Activated CD4-positive, alpha-beta T cell treated with anti-CD3 and anti-CD28 coated beads, Interleukin-2, amount 10 ng/mL, durations not matched to agents 24 days and 14 days (primary cell): ENCODE measurements around the gene MRPL12. TPM values are rescaled to one million over a fixed set of nuclear protein-coding genes. Genes with fewer than 3 reads are reported as not detected.

Source experiments
- DNase-seq: peaks from one replicate; pipeline ENCODE4 v3.0.0; 2022
- H3K27ac Mint-ChIP-seq: one replicate; pipeline ENCODE4 v1.8.0; 2022; ENCODE audit warnings: mild to moderate bottlenecking, mixed read lengths
- H3K27me3 Mint-ChIP-seq: one replicate; pipeline ENCODE4 v1.8.0; 2022; ENCODE audit warnings: mixed read lengths
- H3K36me3 Mint-ChIP-seq: one replicate; pipeline ENCODE4 v1.8.0; 2022; ENCODE audit warnings: low read depth, mild to moderate bottlenecking, mixed read lengths
- H3K4me1 Mint-ChIP-seq: one replicate; pipeline ENCODE4 v1.8.0; 2021; ENCODE audit warnings: mixed read lengths
- H3K4me3 Mint-ChIP-seq: one replicate; pipeline ENCODE4 v1.8.0; 2022; ENCODE audit warnings: mild to moderate bottlenecking, moderate library complexity, mixed read lengths
- H3K9me3 Mint-ChIP-seq: one replicate; pipeline ENCODE4 v1.8.0; 2021; ENCODE audit warnings: mixed read lengths
- intact Hi-C: fragments of 100-400 bp; cut with micrococcal nuclease; formaldehyde crosslinking; loops from one replicate; pipeline ENCODE4 v1.15.1; 2023
- total RNA-seq: library from RNA; stranded (reverse); gene quantifications from 2 replicates; pipeline ENCODE4 v1.2.3, GENCODE V29; 2022

MRPL12 gene
- 232 and 233 TPM in 2 replicates for total RNA-seq

- Mint-ChIP-seq H3K36me3 (peaks cover 66% of the 10 kb centered on the region), H3K4me1 (peaks cover 19% of the 10 kb centered on the region), H3K27me3 (no peaks in the 10 kb centered on the region), H3K27ac (peak within 1 kb of the TSS; percentile 98), H3K4me3 (peak within 1 kb of the TSS; percentile 97), H3K9me3 (no peaks in the 10 kb centered on the region)
- DNase-seq: peak; percentile 97
- intact Hi-C loops: loop anchor here (1.0 to 5.0 kb wide), 4 partner anchors 8 to 158 kb away; partner anchors contain the start of genes FAAP100, HGS and P4HB
Observed at GRCh38 chr17:81702934-81703746, at the start of gene MRPL12. Gene MRPL12, plus strand, starts transcription at chr17:81703367. Its CDS starts 135 bp downstream, at chr17:81703502.

- intact Hi-C loops: no loop called here
- Mint-ChIP-seq H3K27me3 (no peaks in the 10 kb centered on the region), H3K4me3 (no peak overlapping the region), H3K27ac (no peak overlapping the region), H3K4me1 (peaks cover 11% of the 10 kb centered on the region), H3K9me3 (no peaks in the 10 kb centered on the region), H3K36me3 (no peaks in the 10 kb centered on the region)
- DNase-seq: no peak
Observed at GRCh38 chr17:81655378-81656117, 47.6 kb upstream of the MRPL12 start.

- H3K27me3 Mint-ChIP-seq: no peaks in the 10 kb centered on the region
- intact Hi-C loops: no loop called here
- H3K36me3 Mint-ChIP-seq: no peaks in the 10 kb centered on the region
- H3K4me1 Mint-ChIP-seq: peaks cover 11% of the 10 kb centered on the region
- no peak within 1 kb of the TSS for H3K4me3 Mint-ChIP-seq
- no peaks in the 10 kb centered on the region for H3K9me3 Mint-ChIP-seq
- H3K27ac Mint-ChIP-seq: no peak within 1 kb of the TSS
- no peak for DNase-seq
Observed at GRCh38 chr17:81656118-81656743, 46.9 kb upstream of the MRPL12 start, which contains the start of gene PDE6G. Gene PDE6G, minus strand, starts transcription at chr17:81656542. Its CDS starts 3,237 bp downstream, at chr17:81653305.

GRCh38 chr17:81656835-81657234 lies 46.3 kb upstream of the MRPL12 start:
- Mint-ChIP-seq H3K4me1 (peaks cover 11% of the 10 kb centered on the region), H3K4me3 (no peak overlapping the region), H3K9me3 (no peaks in the 10 kb centered on the region), H3K27me3 (no peaks in the 10 kb centered on the region), H3K36me3 (no peaks in the 10 kb centered on the region), H3K27ac (no peak overlapping the region)
- intact Hi-C loops: no loop called here
- no peak for DNase-seq

GRCh38 chr17:81659038-81659437 lies 44.1 kb upstream of the MRPL12 start:
- no peaks in the 10 kb centered on the region for H3K27me3 Mint-ChIP-seq
- no peaks in the 10 kb centered on the region for H3K9me3 Mint-ChIP-seq
- no peak overlapping the region for H3K27ac Mint-ChIP-seq
- intact Hi-C loops: no loop called here
- no peak overlapping the region for H3K4me3 Mint-ChIP-seq
- DNase-seq: no peak
- H3K36me3 Mint-ChIP-seq: no peaks in the 10 kb centered on the region
- H3K4me1 Mint-ChIP-seq: peaks cover 13% of the 10 kb centered on the region

GRCh38 chr17:81660441-81660840 lies 42.7 kb upstream of the MRPL12 start:
- Mint-ChIP-seq H3K9me3 (no peaks in the 10 kb centered on the region), H3K4me3 (no peak overlapping the region), H3K36me3 (peaks cover 11% of the 10 kb centered on the region), H3K4me1 (peaks cover 20% of the 10 kb centered on the region), H3K27ac (no peak overlapping the region), H3K27me3 (no peaks in the 10 kb centered on the region)
- intact Hi-C loops: no loop called here
- no peak for DNase-seq

- H3K27ac Mint-ChIP-seq: no peak overlapping the region
- intact Hi-C loops: no loop called here
- DNase-seq: no peak
- H3K4me3 Mint-ChIP-seq: no peak overlapping the region
- peaks cover 21% of the 10 kb centered on the region for H3K36me3 Mint-ChIP-seq
- H3K27me3 Mint-ChIP-seq: no peaks in the 10 kb centered on the region
- H3K4me1 Mint-ChIP-seq: peaks cover 23% of the 10 kb centered on the region
- no peaks in the 10 kb centered on the region for H3K9me3 Mint-ChIP-seq
Observed at GRCh38 chr17:81662002-81662401, 41.2 kb upstream of the MRPL12 start.

GRCh38 chr17:81664051-81664470 lies 39.1 kb upstream of the MRPL12 start:
- Mint-ChIP-seq H3K4me3 (peak overlapping the region; percentile 51), H3K27ac (peak overlapping the region; percentile 71), H3K9me3 (no peaks in the 10 kb centered on the region), H3K4me1 (peaks cover 30% of the 10 kb centered on the region), H3K27me3 (no peaks in the 10 kb centered on the region), H3K36me3 (peaks cover 32% of the 10 kb centered on the region)
- DNase-seq: no peak
- intact Hi-C loops: no loop called here

GRCh38 chr17:81665205-81666091 lies 37.7 kb upstream of the MRPL12 start:
- H3K4me3 Mint-ChIP-seq: peak overlapping the region; percentile 93
- peak overlapping the region; percentile 97 for H3K27ac Mint-ChIP-seq
- peak; percentile 79 for DNase-seq
- H3K4me1 Mint-ChIP-seq: peaks cover 33% of the 10 kb centered on the region
- H3K27me3 Mint-ChIP-seq: no peaks in the 10 kb centered on the region
- no peaks in the 10 kb centered on the region for H3K9me3 Mint-ChIP-seq
- H3K36me3 Mint-ChIP-seq: peaks cover 44% of the 10 kb centered on the region
- intact Hi-C loops: loop anchor here (1.0 kb wide), 2 partner anchors 18 to 28 kb away; partner anchors contain the start of genes ARL16, NPLOC4 and TSPAN10

GRCh38 chr17:81666092-81666341 lies 37.1 kb upstream of the MRPL12 start:
- H3K27me3 Mint-ChIP-seq: no peaks in the 10 kb centered on the region
- peak overlapping the region; percentile 93 for H3K4me3 Mint-ChIP-seq
- H3K4me1 Mint-ChIP-seq: peaks cover 33% of the 10 kb centered on the region
- no peak for DNase-seq
- peak overlapping the region; percentile 97 for H3K27ac Mint-ChIP-seq
- H3K36me3 Mint-ChIP-seq: peaks cover 45% of the 10 kb centered on the region
- no peaks in the 10 kb centered on the region for H3K9me3 Mint-ChIP-seq
- intact Hi-C loops: loop anchor here (1.0 kb wide), 2 partner anchors 17 to 29 kb away; partner anchors contain the start of genes ARL16, NPLOC4 and TSPAN10

- Mint-ChIP-seq H3K4me3 (peak within 1 kb of the TSS; percentile 93), H3K4me1 (peaks cover 33% of the 10 kb centered on the region), H3K27ac (peak within 1 kb of the TSS; percentile 97), H3K27me3 (no peaks in the 10 kb centered on the region), H3K9me3 (no peaks in the 10 kb centered on the region), H3K36me3 (peaks cover 48% of the 10 kb centered on the region)
- DNase-seq: peak; percentile 98
- intact Hi-C loops: loop anchor here (1.0 kb wide), 2 partner anchors 17 to 29 kb away; partner anchors contain the start of genes ARL16, NPLOC4 and TSPAN10
Observed at GRCh38 chr17:81666342-81667191, 36.6 kb upstream of the MRPL12 start, which contains the start of the genes CCDC137 and OXLD1. Gene CCDC137, plus strand, starts transcription at chr17:81666737. Its CDS starts 30 bp downstream, at chr17:81666767. Gene OXLD1, minus strand, starts transcription at chr17:81666605. Its CDS starts 28 bp downstream, at chr17:81666577.

- intact Hi-C loops: no loop called here
- Mint-ChIP-seq H3K4me3 (peak overlapping the region; percentile 93), H3K4me1 (peaks cover 30% of the 10 kb centered on the region), H3K27me3 (no peaks in the 10 kb centered on the region), H3K27ac (peak overlapping the region; percentile 69), H3K9me3 (no peaks in the 10 kb centered on the region), H3K36me3 (peaks cover 53% of the 10 kb centered on the region)
- no peak for DNase-seq
Observed at GRCh38 chr17:81667754-81668153, 35.4 kb upstream of the MRPL12 start.
